ENCODE measurements around the gene MBNL2. TPM values are rescaled to one million over a fixed set of nuclear protein-coding genes. Genes with fewer than 3 reads are reported as not detected.

MBNL2 gene
- total RNA-seq, 1 experiment from 2014 or later, result 0.17 TPM

GRCh38 chr13:97367016-97367822 is 145.1 kb downstream of the MBNL2 start:
- Histone ChIP-seq H3K4me2 (ENCODE audit: insufficient read depth, insufficient read length, low read length) (no peak overlapping the region), H2BK12ac (ENCODE audit: insufficient read length, low read depth, low read length) (no peak overlapping the region), H4K91ac (ENCODE audit: insufficient read length, low read depth, low read length) (no peak overlapping the region), H2AFZ (ENCODE audit: low read length) (no peak overlapping the region), H3K23ac (ENCODE audit: insufficient read length, low read depth, low read length) (no peak overlapping the region), H3K9ac (ENCODE audit: extremely low read depth, insufficient read length, low read length) (no peak overlapping the region), H3K23me2 (ENCODE audit: insufficient read length, low read depth, low read length, poor library complexity, severe bottlenecking) (no peaks in the 10 kb centered on the region), H3K27me3 (ENCODE audit: insufficient read depth, low read length) (no peaks in the 10 kb centered on the region), H3K18ac (ENCODE audit: insufficient read length, low read depth, low read length) (no peak overlapping the region), H3K27ac (ENCODE audit: insufficient read length, low read depth, low read length) (no peak overlapping the region), H2BK20ac (ENCODE audit: low read depth, low read length, poor library complexity, severe bottlenecking) (no peak overlapping the region), H3K4ac (ENCODE audit: low read depth, low read length) (no peak overlapping the region), H3K79me1 (ENCODE audit: insufficient read depth, low read depth, low read length, poor library complexity, severe bottlenecking) (no peaks in the 10 kb centered on the region), H2BK120ac (ENCODE audit: low read depth, low read length, poor library complexity, severe bottlenecking) (no peak overlapping the region), H4K8ac (replicated peaks; ENCODE audit: insufficient read length, low read depth, low read length) (no peak overlapping the region), H2AK5ac (ENCODE audit: insufficient read length, low read length) (no peak overlapping the region), H3K56ac (ENCODE audit: insufficient read length, low read depth, low read length) (no peak overlapping the region), H4K5ac (ENCODE audit: insufficient read length, low read depth, low read length) (no peak overlapping the region), H3T11ph (ENCODE audit: low read length) (no peak overlapping the region), H3K79me2 (ENCODE audit: insufficient read depth, low read length) (no peaks in the 10 kb centered on the region), H2BK5ac (ENCODE audit: insufficient read length, low read length) (no peak overlapping the region), H4K20me1 (ENCODE audit: control insufficient read depth, insufficient read depth, insufficient read length) (no peaks in the 10 kb centered on the region), H3K9me3 (ENCODE audit: control insufficient read depth, low read depth, low read length) (no peaks in the 10 kb centered on the region), H3K14ac (ENCODE audit: insufficient read depth, low read length) (no peak overlapping the region; the same call in 1 of the 2 replicates), H2BK15ac (ENCODE audit: low read depth, low read length) (no peak overlapping the region), H3K4me1 (ENCODE audit: insufficient read depth, low read length) (no peaks in the 10 kb centered on the region)
- Mint-ChIP-seq H3K27me3 (ENCODE audit: low read depth) (peaks cover 2% of the 10 kb centered on the region; the same call in 1 of the 2 replicates), H3K27ac (no peak overlapping the region; a peak in 1 of 7 replicates), H3K4me1 (peaks cover 6 to 11% of the 10 kb centered on the region in 2 experiments), H3K4me3 (no peak overlapping the region), H3K36me3 (ENCODE audit: insufficient read depth in 1 of 3, low read depth in 3 of 3) (no peaks in the 10 kb centered on the region), H3K9me3 (no peaks in the 10 kb centered on the region)
- no peak for DNase-seq
- WGBS (ENCODE audit: extremely low coverage, insufficient read length, low lambda C conversion rate), result no CpG with 5 or more reads among the region's 15 CpGs
- TF ChIP-seq CTCF (conservative IDR thresholded peaks at IDR 0.05), result no peak

Measured in H9 (cell line).